Measurements from ENCODE around the gene CASP3. TPM values are rescaled to one million over a fixed set of nuclear protein-coding genes. Genes with fewer than 3 reads are reported as not detected.
"Not testable (repeated sequence)": the region's sequence is repeated elsewhere in the genome, so short reads cannot be mapped to it uniquely, and the experiment has no call there.

The CASP3 gene
- polyA plus RNA-seq, 3 donors = 30.9 to 34.3 (median 32.2) TPM

DNA sequence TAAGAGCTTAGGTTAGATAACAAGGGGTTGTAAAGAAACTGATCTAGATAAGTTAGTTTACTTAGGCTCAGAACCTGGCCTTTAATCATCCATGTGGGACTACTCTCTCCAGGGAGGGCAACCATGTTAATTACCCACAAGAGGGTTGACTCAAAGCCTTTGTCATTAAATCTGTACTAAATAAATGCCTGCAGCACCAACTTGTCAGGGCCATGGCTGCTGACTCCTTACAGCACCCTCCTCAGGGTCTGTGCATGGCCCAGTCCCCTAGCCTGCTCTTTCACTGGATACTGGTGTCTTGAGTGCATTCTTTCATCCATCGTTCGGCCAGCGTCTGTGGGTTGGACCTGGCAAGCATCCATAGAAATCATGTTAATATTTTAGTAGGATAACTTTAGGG is 34.7 kb downstream of the CASP3 start:
- DNase-seq (ENCODE audit: extremely low read depth in 1 of 11, low read depth in 9 of 11, low spot score in 4 of 11) = no peak

DNA sequence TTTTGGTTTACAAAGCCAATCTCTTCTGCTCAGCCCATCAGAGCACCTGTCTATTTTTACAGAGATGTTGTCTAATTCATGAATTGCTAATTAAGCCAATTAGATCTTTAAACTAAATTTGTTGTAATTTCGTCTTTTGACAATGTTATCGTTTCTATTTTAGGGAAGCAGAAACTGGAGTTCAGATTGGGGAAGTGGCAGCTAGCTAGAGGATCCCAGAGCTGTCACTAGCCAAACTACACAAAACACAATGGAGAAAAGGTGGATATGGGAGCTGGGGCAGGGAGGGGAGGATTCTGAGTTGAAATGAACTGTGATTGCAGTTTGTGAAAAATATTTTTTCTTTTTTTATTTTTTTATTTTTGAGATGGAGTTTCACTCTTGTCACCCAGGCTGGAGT is 35.8 kb downstream of the CASP3 start:
- DNase-seq (ENCODE audit: extremely low read depth in 1 of 11, low read depth in 9 of 11, low spot score in 4 of 11) = no peak

DNA sequence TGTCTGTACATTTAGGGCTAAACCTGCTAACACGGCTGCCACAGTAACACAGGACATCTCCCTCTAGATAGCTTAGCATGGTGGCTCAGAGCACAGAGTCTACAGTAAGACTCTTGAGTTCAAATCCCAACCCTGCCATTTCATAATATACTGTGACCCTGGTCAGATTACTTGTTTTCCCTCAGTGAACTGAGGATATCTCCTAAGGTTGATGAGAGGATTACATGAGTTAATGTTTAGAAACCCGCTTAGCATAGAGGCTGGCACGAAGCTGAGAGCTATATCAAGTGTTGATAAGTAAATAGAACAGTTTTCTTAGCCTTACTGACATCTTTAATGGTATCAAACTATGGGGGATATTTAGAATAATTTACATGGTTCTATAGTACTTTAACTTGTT is 37.2 kb downstream of the CASP3 start:
- DNase-seq (ENCODE audit: extremely low read depth in 1 of 11, low read depth in 9 of 11, low spot score in 4 of 11) = no peak

DNA sequence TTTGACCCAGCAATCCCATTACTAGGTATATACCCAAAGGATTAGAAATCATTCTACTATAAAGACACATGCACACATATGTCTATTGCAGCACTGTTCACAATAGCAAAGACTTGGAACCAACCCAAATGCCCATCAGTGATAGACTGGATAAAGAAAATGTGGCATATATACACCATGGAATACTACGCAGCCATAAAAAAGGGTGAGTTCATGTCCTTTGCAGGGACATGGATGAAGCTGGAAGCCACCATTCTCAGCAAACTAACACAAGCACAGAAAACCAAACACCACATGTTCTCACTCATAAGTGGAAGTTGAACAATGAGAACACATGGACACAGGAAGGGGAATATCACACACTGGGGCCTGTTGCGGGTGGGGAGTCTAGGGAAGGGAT is 41.8 kb downstream of the CASP3 start:
- DNase-seq (ENCODE audit: extremely low read depth in 1 of 11, low read depth in 9 of 11, low spot score in 4 of 11) = not testable (repeated sequence)

DNA sequence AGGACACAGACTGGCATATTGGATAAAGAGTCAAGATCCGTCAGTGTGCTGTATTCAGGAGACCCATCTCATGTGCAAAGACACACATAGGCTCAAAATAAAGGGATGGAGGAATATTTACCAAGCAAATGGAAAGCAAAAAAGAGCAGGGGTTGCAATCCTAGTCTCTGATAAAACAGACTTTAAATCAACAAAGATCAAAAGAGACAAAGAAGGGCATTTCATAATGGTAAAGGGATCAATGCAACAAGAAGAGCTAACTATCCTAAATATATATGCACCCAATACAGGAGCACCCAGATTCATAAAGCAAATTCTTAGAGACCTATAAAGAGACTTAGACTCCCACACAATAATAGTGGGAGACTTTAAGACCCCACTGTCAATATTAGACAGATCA is 46.4 kb downstream of the CASP3 start:
- not testable (repeated sequence) for DNase-seq (ENCODE audit: extremely low read depth in 1 of 11, low read depth in 9 of 11, low spot score in 4 of 11)

DNA sequence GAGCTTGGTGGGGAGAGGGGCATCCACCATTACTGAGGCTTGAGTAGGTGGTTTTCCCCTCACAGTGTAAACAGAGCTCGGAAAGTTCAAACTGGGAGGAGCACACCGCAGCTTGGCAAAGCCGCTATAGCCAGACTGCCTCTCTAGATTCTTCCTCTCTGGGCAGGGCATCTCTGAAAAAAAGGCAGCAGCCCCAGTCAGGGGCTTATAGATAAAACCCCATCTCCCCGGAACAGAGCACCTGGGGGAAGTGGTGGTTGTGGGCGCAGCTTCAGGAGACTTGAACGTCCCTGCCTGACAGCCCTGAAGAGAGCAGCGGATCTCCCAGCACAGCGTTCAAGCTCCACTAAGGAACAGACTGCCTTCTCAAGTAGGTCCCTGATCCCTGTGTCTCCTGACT is 48.3 kb downstream of the CASP3 start:
- not testable (repeated sequence) for DNase-seq (ENCODE audit: extremely low read depth in 1 of 11, low read depth in 9 of 11, low spot score in 4 of 11)

DNA sequence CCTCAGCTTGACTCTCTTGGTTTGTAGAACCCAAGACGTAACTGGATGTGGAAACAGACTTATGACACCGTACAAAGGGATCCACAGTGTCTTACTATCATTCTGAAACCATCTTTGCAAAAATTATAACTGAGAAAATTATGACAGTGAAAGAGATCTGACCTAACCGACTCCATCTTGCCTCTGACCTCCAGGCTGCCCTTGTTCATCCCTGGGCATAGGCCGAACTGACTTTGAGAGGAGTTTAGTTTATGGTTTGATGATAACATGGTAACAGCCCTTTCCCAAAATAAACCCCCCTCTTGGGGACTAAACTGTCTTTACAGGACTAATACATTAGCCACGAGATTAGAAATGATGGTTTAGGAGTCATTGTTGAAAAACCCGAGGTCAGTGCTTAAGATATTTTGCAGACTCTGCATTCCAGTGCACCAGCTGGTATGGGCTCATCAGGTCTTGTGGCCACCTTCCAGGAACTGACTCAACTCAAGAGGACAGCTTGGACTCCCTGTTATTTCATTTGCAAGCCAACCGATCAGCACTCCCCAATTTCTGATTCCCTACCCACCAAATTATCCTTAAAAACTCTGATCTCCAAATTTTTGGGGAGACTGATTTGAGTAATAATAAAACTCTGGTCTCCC is 49.6 kb downstream of the CASP3 start:
- DNase-seq (ENCODE audit: extremely low read depth in 1 of 11, low read depth in 9 of 11, low spot score in 4 of 11) = no peak

DNA sequence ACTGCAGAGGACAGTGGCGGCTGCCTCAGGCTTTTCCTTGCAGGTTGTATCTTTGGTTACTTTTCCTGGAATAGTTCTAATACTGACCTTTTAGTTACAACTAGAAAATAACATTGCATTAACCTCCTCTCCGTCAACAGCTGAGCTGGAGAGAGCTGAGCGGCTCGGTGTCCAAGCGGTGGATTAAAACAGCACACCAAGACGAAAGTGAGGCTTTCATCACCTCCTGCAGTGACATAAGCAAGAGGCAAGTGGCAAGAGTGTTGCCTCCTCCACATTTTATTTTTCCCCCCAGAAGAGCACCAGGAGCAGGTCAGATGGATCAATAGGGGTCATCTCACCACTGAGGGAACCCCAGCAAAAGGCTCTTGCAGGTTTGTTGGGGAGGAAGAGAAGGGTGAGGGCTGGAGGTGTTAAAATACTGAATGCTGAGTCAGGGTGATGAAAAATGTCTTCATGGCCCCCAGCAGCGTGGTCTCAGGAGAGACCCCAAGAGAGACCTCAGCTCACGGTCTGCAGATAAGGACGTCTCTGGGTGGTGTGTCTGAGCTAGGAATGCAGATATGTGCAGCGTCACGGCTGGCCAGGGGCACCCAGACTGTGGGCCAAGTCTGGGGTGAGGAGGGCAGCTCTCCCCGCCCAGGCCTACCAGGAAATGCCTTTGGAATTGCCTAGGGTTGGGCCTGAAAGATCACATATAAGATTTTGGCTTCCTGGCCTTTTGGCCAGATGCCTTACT is 50.3 kb downstream of the CASP3 start:
- DNase-seq (ENCODE audit: extremely low read depth in 1 of 11, low read depth in 9 of 11, low spot score in 4 of 11) = no peak

DNA sequence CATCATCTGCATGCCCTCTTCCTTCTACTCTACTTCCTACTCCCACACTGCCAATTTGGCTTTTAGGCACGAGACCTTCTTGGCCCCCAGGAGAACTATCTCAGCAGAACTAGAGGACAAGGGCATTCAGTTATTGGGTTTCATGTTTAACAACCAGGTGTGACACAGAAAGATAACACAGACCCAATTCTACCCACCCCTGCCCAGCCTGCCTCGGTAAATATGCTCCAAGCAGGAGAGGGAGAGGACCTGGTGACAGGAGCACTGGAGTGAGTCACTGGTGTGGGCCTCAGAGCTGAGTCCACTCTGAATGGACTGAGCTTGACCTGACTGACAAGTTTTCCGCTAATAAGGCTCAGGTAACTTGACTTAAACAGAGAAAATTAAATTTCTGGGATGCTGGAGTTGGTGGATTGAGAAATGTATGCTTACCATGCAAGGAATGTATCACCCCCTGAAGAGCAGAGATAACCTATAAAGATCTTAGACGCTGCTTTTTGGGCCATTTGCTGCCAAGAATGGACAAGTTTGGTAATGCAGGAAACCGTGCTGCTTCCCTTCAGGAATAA is 52.5 kb downstream of the CASP3 start:
- DNase-seq (ENCODE audit: extremely low read depth in 1 of 11, low read depth in 9 of 11, low spot score in 4 of 11) = no peak

DNA sequence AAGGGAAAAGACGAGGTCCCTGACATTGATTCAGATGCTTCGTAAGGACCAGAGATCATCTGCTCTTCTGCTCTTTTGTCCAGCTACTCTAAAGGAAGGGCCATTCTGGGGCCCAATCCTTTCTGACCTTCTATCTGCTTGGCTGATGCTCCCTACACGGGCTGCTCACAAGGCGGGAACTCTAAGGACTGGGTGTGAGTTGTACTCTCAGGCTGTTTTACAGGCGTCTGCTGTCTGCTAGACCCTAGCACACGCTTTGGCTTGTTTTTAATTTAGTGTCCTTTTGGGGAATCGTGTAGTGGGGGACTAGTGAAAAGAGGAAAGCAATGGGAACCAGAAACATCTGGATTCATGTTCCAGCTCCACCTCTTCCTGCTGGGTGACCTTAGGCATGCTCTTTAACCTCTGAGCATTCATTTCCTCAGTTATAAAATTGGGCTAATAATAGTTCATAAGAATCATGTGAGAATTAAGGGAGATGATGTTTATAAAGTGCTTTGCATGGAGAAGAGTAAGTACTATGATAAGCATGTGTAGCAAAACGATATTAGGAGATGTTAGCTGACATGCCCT is 53.1 kb downstream of the CASP3 start:
- DNase-seq (ENCODE audit: extremely low read depth in 1 of 11, low read depth in 9 of 11, low spot score in 4 of 11) = no peak

DNA sequence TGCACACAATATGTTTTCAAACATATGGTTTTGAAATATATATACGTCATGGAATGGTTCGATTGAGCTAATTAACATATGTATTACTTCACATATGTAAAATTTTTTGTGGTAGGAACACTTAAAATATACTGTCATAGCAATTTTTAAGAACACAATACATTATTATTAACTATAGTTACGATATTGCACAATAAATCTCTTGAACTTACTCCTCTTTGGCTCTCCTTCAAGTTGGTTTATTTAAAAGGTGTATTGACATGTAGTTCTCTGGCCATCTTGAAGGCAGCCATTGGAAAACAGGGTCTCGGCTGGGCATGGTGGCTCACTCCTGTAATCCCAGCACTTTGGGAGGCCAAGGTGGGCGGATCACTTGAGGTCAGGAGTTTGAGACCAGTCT is 53.8 kb downstream of the CASP3 start:
- no peak for DNase-seq (ENCODE audit: extremely low read depth in 1 of 11, low read depth in 9 of 11, low spot score in 4 of 11)

DNA sequence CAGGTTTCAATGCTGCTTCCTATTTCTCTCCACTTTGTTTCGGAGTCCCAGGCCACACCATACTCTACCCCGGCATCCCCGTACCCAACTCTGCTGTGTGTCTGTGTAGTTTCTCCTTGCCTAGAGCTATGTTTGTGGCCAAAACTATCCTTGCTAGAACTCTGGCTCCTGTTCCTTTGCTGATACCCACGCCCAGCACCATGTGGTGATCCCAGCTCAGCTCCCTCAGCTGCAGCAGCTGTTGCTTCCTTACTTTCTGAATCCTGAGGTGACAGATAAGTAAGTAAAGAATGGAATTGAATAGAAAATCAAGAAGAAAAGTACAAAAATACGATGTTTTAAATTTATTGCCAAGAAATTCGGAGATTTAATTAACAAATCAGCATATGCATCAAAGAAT is 55.8 kb downstream of the CASP3 start:
- no peak for DNase-seq (ENCODE audit: extremely low read depth in 1 of 11, low read depth in 9 of 11, low spot score in 4 of 11)

DNA sequence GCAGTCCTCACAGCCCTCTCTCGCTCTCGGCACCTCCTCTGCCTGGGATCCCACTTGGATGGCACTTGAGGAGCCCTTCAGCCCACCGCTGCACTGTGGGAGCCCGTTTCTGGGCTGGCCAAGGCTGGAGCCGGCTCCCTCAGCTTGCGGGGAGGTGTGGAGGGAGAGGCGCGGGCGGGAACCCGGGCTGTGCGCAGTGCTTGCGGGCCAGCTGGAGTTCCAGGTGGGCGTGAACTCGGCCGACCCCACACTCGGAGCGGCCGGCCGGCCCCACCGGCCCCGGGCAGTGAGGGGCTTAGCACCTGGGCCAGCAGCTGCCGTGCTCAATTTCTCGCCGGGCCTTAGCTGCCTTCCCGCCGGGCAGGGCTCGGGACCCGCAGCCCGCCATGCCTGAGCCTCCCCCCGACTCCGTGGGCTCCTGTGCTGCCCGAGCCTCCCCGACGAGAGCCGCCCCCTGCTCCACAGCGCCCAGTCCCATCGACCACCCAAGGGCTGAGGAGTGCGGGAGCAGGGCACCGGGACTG is 57.4 kb downstream of the CASP3 start:
- DNase-seq (ENCODE audit: extremely low read depth in 1 of 11, low read depth in 9 of 11, low spot score in 4 of 11) = not testable (repeated sequence)

DNA sequence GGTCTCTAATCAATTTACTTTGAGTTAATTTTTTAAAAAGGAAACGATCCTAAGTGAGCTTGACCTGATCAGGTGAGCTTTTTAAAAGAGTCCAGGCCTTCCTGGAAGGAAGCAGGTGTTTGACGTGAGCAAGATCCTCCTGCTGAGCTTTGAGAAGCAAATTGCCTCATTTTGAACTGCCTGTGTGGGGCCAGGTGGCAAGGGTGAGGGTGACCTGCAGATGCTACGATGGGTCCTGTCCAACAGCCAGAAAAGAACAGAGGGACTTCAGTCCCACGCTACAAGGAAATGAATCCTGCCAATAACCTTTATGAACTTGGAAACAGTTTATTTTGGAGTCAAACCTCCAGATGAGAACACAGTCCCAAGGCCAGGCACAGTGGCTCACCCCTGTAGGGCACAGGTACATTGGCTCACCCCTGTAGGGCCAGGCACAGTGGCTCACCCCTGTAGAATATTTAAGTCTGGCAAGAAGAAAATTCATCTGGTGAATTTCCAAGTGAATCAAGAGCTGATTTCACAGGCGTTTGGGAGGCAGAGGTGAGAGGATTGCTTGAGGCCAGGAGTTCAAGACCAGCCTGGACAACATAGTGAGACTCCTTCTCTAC is 58.1 kb downstream of the CASP3 start:
- DNase-seq (ENCODE audit: extremely low read depth in 1 of 11, low read depth in 9 of 11, low spot score in 4 of 11) = no peak

DNA sequence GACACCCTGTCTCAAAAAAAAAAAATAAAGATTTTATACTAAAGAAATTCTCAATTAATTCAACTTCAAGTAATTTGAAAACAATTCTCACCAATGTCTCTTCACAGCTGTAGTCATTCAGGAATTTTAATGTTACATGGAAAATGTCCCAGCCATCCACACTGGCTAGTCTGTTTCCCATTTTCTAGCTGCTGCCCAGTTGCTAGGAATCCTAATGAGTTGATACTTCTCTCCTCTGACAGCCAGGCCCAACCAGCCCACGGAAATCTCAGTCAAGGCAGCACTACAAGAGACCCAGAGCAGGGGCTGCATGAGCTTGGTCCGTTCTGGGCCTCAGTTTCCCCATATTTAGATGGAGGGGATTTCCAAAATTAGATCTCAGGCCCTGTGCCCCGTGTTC is 59.1 kb downstream of the CASP3 start:
- DNase-seq (ENCODE audit: extremely low read depth in 1 of 11, low read depth in 9 of 11, low spot score in 4 of 11) = no peak

DNA sequence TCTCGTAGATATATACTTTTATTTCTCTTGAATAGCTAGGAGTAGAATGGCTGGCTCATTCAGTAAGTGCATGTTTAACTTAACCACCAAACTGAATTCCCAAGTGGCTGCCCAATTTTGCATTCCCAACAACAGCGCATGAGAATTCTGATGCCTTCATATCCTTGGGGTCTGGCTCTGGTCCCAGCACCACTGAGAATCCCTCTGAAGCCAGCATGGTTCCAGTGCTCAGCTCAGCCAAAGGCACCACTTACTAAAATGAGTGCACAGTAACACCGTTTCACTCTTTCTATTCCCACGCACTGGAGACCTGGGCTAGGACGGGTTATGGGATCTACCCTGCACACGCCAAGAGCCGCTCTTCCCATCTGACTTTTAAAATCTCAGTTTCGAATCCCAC is 60.4 kb downstream of the CASP3 start:
- DNase-seq (ENCODE audit: extremely low read depth in 1 of 11, low read depth in 9 of 11, low spot score in 4 of 11) = no peak

DNA sequence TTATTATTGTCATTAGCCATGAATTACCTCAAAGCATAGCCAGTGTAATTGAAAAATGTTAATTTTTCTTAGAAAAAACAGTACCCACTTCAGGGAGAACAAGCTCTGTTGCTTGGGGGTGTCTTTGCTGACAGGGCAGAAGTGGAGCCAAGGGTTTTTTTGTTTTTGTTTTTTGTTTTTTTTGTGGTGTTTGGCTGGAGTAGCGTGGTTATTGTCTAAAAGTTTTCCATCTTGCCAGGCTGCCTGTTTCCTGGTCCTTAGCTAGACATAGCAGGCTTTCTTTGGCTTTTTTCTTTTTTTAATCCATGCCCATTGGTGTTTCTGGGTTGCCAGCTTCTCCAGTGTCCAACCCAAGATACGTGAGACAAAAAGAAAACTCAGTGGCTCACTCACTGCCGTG is 61.5 kb downstream of the CASP3 start:
- no peak for DNase-seq (ENCODE audit: extremely low read depth in 1 of 11, low read depth in 9 of 11, low spot score in 4 of 11)

DNA sequence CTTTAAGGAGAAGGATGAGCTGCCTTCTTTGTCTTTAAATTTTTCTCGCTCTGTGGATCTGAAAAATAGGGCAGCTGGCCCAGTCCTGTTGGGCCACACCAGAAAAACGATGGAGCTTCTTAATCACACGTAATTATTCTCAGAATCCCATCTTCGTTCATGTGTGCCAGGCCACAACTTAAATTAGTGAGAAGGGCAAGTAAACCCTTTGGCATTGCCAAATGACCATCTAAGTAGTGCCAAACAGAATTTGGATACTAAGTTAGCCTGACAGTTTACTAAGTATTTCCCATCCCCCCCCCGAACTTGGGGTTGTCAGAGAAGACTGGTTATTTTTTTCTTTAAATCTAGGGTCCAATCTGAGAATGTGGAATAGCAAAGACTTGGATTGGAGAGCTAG is 62.0 kb downstream of the CASP3 start:
- DNase-seq (ENCODE audit: extremely low read depth in 1 of 11, low read depth in 9 of 11, low spot score in 4 of 11) = no peak

DNA sequence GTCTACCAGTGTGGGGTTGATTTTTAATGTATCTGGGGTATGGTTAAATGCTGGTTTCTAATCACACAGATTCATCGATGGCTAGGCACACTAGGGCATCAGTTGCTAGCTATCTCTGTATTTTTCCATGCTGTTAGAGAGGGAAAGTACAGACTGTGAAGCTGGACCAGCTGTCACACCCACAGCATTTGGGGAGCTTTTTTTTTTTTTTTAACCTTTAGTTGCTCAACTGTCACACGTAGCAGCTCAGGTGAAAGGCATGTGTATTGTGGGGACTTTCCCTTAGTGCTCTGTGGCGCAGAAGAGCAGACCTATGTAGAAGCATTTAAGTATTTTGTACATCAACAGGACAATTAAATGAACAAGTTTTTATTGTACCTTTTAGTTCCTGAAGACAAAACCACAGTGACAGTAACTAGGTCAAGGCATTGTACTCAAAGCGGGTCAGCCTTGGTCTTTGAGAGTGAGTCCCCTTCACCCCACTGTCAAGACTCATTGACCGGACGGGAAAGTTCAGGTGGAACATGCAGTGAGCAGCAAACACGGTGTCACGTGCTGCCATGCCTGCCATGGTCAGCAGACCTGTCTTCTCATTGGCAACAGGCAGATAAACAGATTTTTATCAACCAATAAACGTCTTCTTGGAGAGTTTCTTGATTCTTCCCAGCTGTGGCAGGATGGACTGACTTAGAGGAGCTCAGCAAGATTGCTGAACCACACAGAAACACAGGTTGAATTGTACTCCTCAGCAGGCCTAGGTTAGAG is 65.3 kb downstream of the CASP3 start:
- DNase-seq (ENCODE audit: extremely low read depth in 1 of 11, low read depth in 9 of 11, low spot score in 4 of 11) = no peak
